PC-3 (cell line): ENCODE results near the gene ACTN4.

Experiments used
- EZH2 ChIP-seq: fragments of 300-600 bp; sonication (generic); IDR thresholded peaks from one replicate; pipeline ENCODE4 v1.6.1; 2017; ENCODE audit warnings: antibody characterized with exemption, mild to moderate bottlenecking, low read length; ENCODE audit not compliant: unreplicated experiment
- TF ChIP-seq, protein P1 (sequence below): fragments of 300-600 bp; sonication (generic); conservative IDR thresholded peaks from 2 replicates; pipeline ENCODE4 v1.5.1; 2017; ENCODE audit warnings: antibody characterized with exemption, low read depth, mild to moderate bottlenecking, low read length

GRCh38 chr19:38708413-38709024, 61.1 kb downstream of the ACTN4 start:
- TF ChIP-seq, protein P1, sequence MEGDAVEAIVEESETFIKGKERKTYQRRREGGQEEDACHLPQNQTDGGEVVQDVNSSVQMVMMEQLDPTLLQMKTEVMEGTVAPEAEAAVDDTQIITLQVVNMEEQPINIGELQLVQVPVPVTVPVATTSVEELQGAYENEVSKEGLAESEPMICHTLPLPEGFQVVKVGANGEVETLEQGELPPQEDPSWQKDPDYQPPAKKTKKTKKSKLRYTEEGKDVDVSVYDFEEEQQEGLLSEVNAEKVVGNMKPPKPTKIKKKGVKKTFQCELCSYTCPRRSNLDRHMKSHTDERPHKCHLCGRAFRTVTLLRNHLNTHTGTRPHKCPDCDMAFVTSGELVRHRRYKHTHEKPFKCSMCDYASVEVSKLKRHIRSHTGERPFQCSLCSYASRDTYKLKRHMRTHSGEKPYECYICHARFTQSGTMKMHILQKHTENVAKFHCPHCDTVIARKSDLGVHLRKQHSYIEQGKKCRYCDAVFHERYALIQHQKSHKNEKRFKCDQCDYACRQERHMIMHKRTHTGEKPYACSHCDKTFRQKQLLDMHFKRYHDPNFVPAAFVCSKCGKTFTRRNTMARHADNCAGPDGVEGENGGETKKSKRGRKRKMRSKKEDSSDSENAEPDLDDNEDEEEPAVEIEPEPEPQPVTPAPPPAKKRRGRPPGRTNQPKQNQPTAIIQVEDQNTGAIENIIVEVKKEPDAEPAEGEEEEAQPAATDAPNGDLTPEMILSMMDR = no peak
- no peak for TF ChIP-seq EZH2
